GM18511 (cell line): ENCODE measurements around the gene DHX34.

ENCODE experiments used
- ATAC-seq: cut with Tn5 transposase; IDR thresholded peaks from one replicate; pipeline ENCODE4 v1.9.1; 2021; ENCODE audit warnings: mild to moderate bottlenecking, moderate library complexity; ENCODE audit not compliant: unreplicated experiment

The DHX34 gene

GRCh38 chr19:47415953-47416642 is 67.0 kb downstream of the DHX34 start:
- no peak for ATAC-seq

GRCh38 chr19:47416643-47416985 is 67.5 kb downstream of the DHX34 start:
- no peak for ATAC-seq

GRCh38 chr19:47417107-47417745 is 68.1 kb downstream of the DHX34 start:
- no peak for ATAC-seq

GRCh38 chr19:47417746-47418691 is 68.9 kb downstream of the DHX34 start:
- no peak for ATAC-seq

- no peak for ATAC-seq
These were observed 69.5 kb downstream of the DHX34 start for GRCh38 chr19:47418692-47419029.

GRCh38 chr19:47419030-47419783 is 70.1 kb downstream of the DHX34 start, which contains the start of gene MEIS3:
Gene MEIS3, minus strand, starts transcription at chr19:47419527. Its CDS starts 446 bp downstream, at chr19:47419081.
- no peak for ATAC-seq

- ATAC-seq = no peak
These were observed 70.7 kb downstream of the DHX34 start for GRCh38 chr19:47419789-47420188.

GRCh38 chr19:47421244-47421786 is 72.2 kb downstream of the DHX34 start:
- ATAC-seq = no peak

GRCh38 chr19:47421844-47422395 is 72.8 kb downstream of the DHX34 start:
- ATAC-seq = no peak

- no peak for ATAC-seq
These were observed 73.5 kb downstream of the DHX34 start for GRCh38 chr19:47422417-47423163.

GRCh38 chr19:47423203-47423882 is 74.2 kb downstream of the DHX34 start:
- no peak for ATAC-seq

GRCh38 chr19:47427241-47428176 is 78.4 kb downstream of the DHX34 start:
- no peak for ATAC-seq

GRCh38 chr19:47428177-47428894 is 79.2 kb downstream of the DHX34 start:
- no peak for ATAC-seq

GRCh38 chr19:47429140-47429793 is 80.2 kb downstream of the DHX34 start:
- no peak for ATAC-seq

GRCh38 chr19:47430041-47430802 is 81.1 kb downstream of the DHX34 start:
- no peak for ATAC-seq

- no peak for ATAC-seq
These were observed 83.0 kb downstream of the DHX34 start for GRCh38 chr19:47432091-47432490.
